ENCODE data around the gene C11orf91.
"Not testable (repeated sequence)": the region's sequence is repeated elsewhere in the genome, so short reads cannot be mapped to it uniquely, and the experiment has no call there.

C11orf91 gene

GRCh38 chr11:33736148-33736812 is 35.7 kb upstream of the C11orf91 start, which contains the start of gene CD59:
CD59 (minus strand) TSS chr11:33736423; CDS start chr11:33722445, 13,978 bp downstream.
- DNase-seq (ENCODE audit: low read depth), result peak; percentile 55
- no peak for TF ChIP-seq CTCF (IDR thresholded peaks at IDR 0.05; ENCODE audit: low read depth, low read length, missing control alignments)
- peak within 1 kb of the TSS; percentile 66 for H3K4me3 ChIP-seq (ENCODE audit: low read depth, low read length)

GRCh38 chr11:33735271-33736147 is 34.9 kb upstream of the C11orf91 start:
- peak overlapping the region; percentile 66 for H3K4me3 ChIP-seq (ENCODE audit: low read depth, low read length)
- TF ChIP-seq CTCF (IDR thresholded peaks at IDR 0.05; ENCODE audit: low read depth, low read length, missing control alignments), result no peak
- peak; percentile 43 for DNase-seq (ENCODE audit: low read depth)

GRCh38 chr11:33734441-33735270 is 34.0 kb upstream of the C11orf91 start:
- DNase-seq (ENCODE audit: low read depth), result no peak
- peak overlapping the region; percentile 66 for H3K4me3 ChIP-seq (ENCODE audit: low read depth, low read length)
- TF ChIP-seq CTCF (IDR thresholded peaks at IDR 0.05; ENCODE audit: low read depth, low read length, missing control alignments), result no peak

- DNase-seq (ENCODE audit: low read depth), result no peak
- H3K4me3 ChIP-seq (ENCODE audit: low read depth, low read length), result peak overlapping the region; percentile 66; the same call in 1 of the 2 replicates
- no peak for TF ChIP-seq CTCF (IDR thresholded peaks at IDR 0.05; ENCODE audit: low read depth, low read length, missing control alignments)
Observed at GRCh38 chr11:33733980-33734379, 33.4 kb upstream of the C11orf91 start.

GRCh38 chr11:33731723-33732531 is 31.3 kb upstream of the C11orf91 start:
- no peak overlapping the region; the same call in 1 of the 2 replicates for H3K4me3 ChIP-seq (ENCODE audit: low read depth, low read length)
- TF ChIP-seq CTCF (IDR thresholded peaks at IDR 0.05; ENCODE audit: low read depth, low read length, missing control alignments), result no peak
- no peak for DNase-seq (ENCODE audit: low read depth)

- TF ChIP-seq CTCF (IDR thresholded peaks at IDR 0.05; ENCODE audit: low read depth, low read length, missing control alignments), result no peak
- H3K4me3 ChIP-seq (ENCODE audit: low read depth, low read length), result no peak overlapping the region
- no peak for DNase-seq (ENCODE audit: low read depth)
Observed at GRCh38 chr11:33730716-33731115, 30.1 kb upstream of the C11orf91 start.

- H3K4me3 ChIP-seq (ENCODE audit: low read depth, low read length); DNase-seq (ENCODE audit: low read depth): not testable (repeated sequence)
Observed at GRCh38 chr11:33729072-33729664, 28.5 kb upstream of the C11orf91 start.

GRCh38 chr11:33727539-33727938 is 26.9 kb upstream of the C11orf91 start:
- DNase-seq (ENCODE audit: low read depth); H3K4me3 ChIP-seq (ENCODE audit: low read depth, low read length): not testable (repeated sequence)

Measured in GM12864 (cell line).